ENCODE measurements around the gene PCK1. TPM values are rescaled to one million over a fixed set of nuclear protein-coding genes. Genes with fewer than 3 reads are reported as not detected.

PCK1 gene
- total and polyA plus RNA-seq, 2 of the 13 experiments (the other 11 are each of a cell fraction or from before 2014, with no cell fraction given): 6.5 to 12.6 TPM

- 0 out of 2 replicates have a peak, but pooled peaks have one; percentile 17 for TF ChIP-seq KIAA2018 (CRISPR knock-in tag; IDR thresholded peaks at IDR 0.05; ENCODE audit: borderline replicate concordance)
- TF ChIP-seq ZNF138 (CRISPR knock-in tag; IDR thresholded peaks at IDR 0.05; ENCODE audit: low read depth): 0 out of 2 replicates have a peak, but pooled peaks have one; percentile 51
- TF ChIP-seq HCFC1 (IDR thresholded peaks at IDR 0.05; ENCODE audit: low read depth, low read length): no peak; the same call in 1 of the 2 replicates
- TF ChIP-seq HNRNPLL (IDR thresholded peaks at IDR 0.05; ENCODE audit: low read depth, low read length, poor library complexity, severe bottlenecking): no peak
- peak; percentile 93 for TF ChIP-seq TBX3 (IDR thresholded peaks at IDR 0.05; ENCODE audit: borderline replicate concordance)
- TF ChIP-seq IKZF1 (IDR thresholded peaks at IDR 0.05): no peak
- 0 out of 2 replicates have a peak, but pooled peaks have one; percentile 64 for TF ChIP-seq ZFP37 (CRISPR knock-in tag; IDR thresholded peaks at IDR 0.05; ENCODE audit: borderline replicate concordance)
- TF ChIP-seq ZNF672 (CRISPR knock-in tag; IDR thresholded peaks at IDR 0.05): peak; percentile 60; the same call in 1 of the 2 replicates
- peak; percentile 67 for TF ChIP-seq U2AF1 (optimal IDR thresholded peaks at IDR 0.05; ENCODE audit: low read depth, low read length)
- TF ChIP-seq ZNF441 (CRISPR knock-in tag; IDR thresholded peaks at IDR 0.05; ENCODE audit: borderline replicate concordance): peak; percentile 75
- no peak for TF ChIP-seq ETV6 (CRISPR knock-in tag; conservative IDR thresholded peaks at IDR 0.05)
- peak; percentile 95 for TF ChIP-seq BRF2 (CRISPR knock-in tag; IDR thresholded peaks at IDR 0.05)
- no peak for TF ChIP-seq ZBTB43 (CRISPR knock-in tag; conservative IDR thresholded peaks at IDR 0.05)
- TF ChIP-seq ZNF101 (CRISPR knock-in tag; IDR thresholded peaks at IDR 0.05; ENCODE audit: borderline replicate concordance, low read depth): no peak
- TF ChIP-seq ZNF503 (CRISPR knock-in tag; IDR thresholded peaks at IDR 0.05): peak; percentile 94
Measured at GRCh38 chr20:57560554-57561355, at the start of gene PCK1 (continued).
